ENCODE data around the gene GLRX3. TPM values are rescaled to one million over a fixed set of nuclear protein-coding genes. Genes with fewer than 3 reads are reported as not detected.

The GLRX3 gene
- total RNA-seq, 6 experiments from 2014 or later, result 23.5 to 50.6 (median 33.4) TPM

DNA sequence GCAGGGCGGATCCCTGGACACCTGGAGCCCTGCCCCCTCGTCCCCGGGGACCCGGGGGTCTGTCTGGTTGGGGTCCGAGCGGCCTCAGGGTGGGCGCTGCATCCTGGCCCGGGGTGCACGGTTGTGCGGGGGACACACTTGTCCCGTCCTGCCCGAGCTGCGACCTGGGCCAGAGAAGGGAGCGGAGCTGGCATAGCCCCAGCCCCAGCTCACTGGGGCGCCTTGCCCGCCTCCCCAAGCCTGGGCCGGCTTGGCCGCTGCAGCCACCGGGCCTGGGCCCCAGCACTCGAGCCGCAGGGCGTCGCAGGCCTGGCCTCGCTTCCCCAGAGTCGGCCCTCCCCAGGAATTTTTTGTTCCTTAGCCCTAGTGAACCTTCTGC is 54.5 kb downstream of the GLRX3 start:
- WGBS (ENCODE audit: insufficient coverage, low coverage, low lambda C conversion rate, missing lambda C conversion rate), result 12% methylated on average over 6 of the region's 25 CpGs
- DNase-seq, result no peak
- intact Hi-C loops (cut with DNase I), result no loop called here

DNA sequence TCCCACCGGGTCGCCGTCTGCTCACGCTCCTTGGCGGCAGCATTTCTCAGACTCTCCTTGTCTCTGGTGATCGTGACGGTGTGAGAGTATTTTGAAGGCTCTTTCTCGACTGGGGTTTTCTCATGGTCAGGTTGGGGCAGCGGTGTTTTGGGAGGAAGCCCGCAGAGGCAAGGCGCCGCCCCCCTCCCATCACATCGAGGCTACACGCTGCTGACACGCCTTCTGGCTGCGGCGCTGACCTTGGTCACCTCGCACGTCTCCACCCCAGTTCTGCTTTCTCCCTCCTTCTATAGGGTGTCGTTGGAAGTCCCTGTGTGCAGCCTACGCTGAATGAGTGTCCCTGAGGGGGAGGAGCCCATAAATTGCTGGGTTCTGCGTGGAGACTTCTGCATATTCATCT is 55.2 kb downstream of the GLRX3 start:
- Histone ChIP-seq H3K36me3 (no peaks in the 10 kb centered on the region), H3K27ac (no peak overlapping the region), H3K4me3 (no peak overlapping the region), H3K9me3 (no peaks in the 10 kb centered on the region), H3K27me3 (no peaks in the 10 kb centered on the region), H3K4me1 (peaks cover 0 to 5% (median 0%) of the 10 kb centered on the region in 4 donors)
- ATAC-seq (no peak), DNase-seq (no peak)
- 79% methylated on average over 13 of the region's 22 CpGs for WGBS (ENCODE audit: insufficient coverage, low coverage, low lambda C conversion rate, missing lambda C conversion rate)
- intact Hi-C loops (cut with DNase I), result no loop called here
- TF ChIP-seq POLR2A (IDR thresholded peaks at IDR 0.05), result no peak
- TF ChIP-seq, protein P1, sequence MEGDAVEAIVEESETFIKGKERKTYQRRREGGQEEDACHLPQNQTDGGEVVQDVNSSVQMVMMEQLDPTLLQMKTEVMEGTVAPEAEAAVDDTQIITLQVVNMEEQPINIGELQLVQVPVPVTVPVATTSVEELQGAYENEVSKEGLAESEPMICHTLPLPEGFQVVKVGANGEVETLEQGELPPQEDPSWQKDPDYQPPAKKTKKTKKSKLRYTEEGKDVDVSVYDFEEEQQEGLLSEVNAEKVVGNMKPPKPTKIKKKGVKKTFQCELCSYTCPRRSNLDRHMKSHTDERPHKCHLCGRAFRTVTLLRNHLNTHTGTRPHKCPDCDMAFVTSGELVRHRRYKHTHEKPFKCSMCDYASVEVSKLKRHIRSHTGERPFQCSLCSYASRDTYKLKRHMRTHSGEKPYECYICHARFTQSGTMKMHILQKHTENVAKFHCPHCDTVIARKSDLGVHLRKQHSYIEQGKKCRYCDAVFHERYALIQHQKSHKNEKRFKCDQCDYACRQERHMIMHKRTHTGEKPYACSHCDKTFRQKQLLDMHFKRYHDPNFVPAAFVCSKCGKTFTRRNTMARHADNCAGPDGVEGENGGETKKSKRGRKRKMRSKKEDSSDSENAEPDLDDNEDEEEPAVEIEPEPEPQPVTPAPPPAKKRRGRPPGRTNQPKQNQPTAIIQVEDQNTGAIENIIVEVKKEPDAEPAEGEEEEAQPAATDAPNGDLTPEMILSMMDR (IDR thresholded peaks at IDR 0.05), result no peak

More for the DNA sequence above, 54.5 kb downstream of the GLRX3 start:
- H3K4me3 ChIP-seq, result peak overlapping the region; percentile 60 to 67 (median 65)
- peaks cover 0 to 5% (median 0%) of the 10 kb centered on the region in 4 donors for H3K4me1 ChIP-seq
- peak in 2 of 4 donors; percentile 1 to 4 for ATAC-seq
- TF ChIP-seq, protein P1 (IDR thresholded peaks at IDR 0.05), result no peak
- TF ChIP-seq POLR2A (IDR thresholded peaks at IDR 0.05), result no peak
- no peak overlapping the region for H3K27ac ChIP-seq
- H3K9me3 ChIP-seq, result no peaks in the 10 kb centered on the region
- H3K27me3 ChIP-seq, result no peaks in the 10 kb centered on the region
- H3K36me3 ChIP-seq, result no peaks in the 10 kb centered on the region

DNA sequence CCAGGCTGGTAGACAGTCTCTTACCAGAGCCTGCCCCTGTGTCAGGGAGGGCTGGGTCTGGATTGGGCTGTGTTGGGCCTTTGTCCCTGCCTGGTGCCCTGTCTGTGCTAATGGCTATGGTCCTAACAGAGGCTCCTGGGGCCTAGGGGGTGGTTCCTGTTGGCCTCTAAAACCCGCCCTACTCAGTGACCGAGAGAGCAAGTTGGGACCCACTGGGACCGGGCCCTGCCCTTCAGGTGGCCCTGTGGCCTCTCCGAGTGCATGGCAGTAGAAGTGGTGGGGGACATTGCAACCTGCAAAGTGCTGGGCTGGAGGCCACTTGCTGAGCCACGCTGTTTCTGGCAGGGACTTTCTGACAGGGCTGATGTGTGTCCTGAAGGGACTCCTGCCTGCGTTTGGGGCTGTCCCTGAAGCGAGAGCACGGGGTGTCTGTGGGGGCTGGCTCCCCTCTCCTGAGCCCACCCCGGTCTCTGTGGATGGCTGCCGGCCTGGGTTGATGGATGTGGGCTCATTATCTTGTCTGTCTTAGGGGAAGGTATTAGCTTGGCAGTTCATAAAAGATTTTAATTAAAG is 56.2 kb downstream of the GLRX3 start:
- no peaks in the 10 kb centered on the region for H3K27me3 ChIP-seq
- H3K9me3 ChIP-seq, result no peaks in the 10 kb centered on the region
- peaks cover 0 to 5% (median 0%) of the 10 kb centered on the region in 4 donors for H3K4me1 ChIP-seq
- TF ChIP-seq, protein P1 (IDR thresholded peaks at IDR 0.05), result no peak
- no peak for TF ChIP-seq POLR2A (IDR thresholded peaks at IDR 0.05)
- H3K27ac ChIP-seq, result no peak overlapping the region
- no peak for ATAC-seq
- whole genome bisulfite sequencing (ENCODE audit: insufficient coverage, low coverage, low lambda C conversion rate, missing lambda C conversion rate), result no CpG with 5 or more reads among the region's 10 CpGs
- H3K36me3 ChIP-seq, result no peaks in the 10 kb centered on the region
- intact Hi-C loops (cut with DNase I), result no loop called here
- no peak overlapping the region for H3K4me3 ChIP-seq
- no peak for DNase-seq

DNA sequence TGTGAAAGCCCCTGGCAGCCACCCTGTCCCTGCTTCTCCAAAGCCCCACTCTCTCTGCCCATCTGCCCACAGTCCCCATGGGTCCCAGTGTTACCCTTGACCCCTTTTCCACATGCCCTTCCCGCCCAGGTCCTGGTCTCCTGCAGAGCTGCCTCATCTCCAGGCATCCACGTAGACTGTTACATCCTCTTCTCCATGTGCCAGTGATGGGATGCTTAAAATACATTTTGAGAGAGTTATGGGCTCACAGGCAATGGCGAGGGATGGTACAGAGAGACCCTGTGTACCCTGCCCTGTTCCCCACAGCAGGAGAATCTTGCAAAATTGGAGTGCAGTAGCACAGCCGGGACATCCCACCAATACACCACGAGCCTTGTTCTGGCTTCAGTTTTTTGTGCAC is 56.8 kb downstream of the GLRX3 start:
- TF ChIP-seq, protein P1 (IDR thresholded peaks at IDR 0.05), result no peak
- no peak for TF ChIP-seq POLR2A (IDR thresholded peaks at IDR 0.05)
- no peak overlapping the region for H3K27ac ChIP-seq
- DNase-seq, result no peak
- intact Hi-C loops (cut with DNase I), result no loop called here
- no peaks in the 10 kb centered on the region for H3K9me3 ChIP-seq
- H3K36me3 ChIP-seq, result no peaks in the 10 kb centered on the region
- no peaks in the 10 kb centered on the region for H3K27me3 ChIP-seq
- WGBS (ENCODE audit: insufficient coverage, low coverage, low lambda C conversion rate, missing lambda C conversion rate), result 89% methylated on average over 2 of the region's 5 CpGs
- no peak overlapping the region for H3K4me3 ChIP-seq
- peaks cover 0 to 5% (median 0%) of the 10 kb centered on the region in 4 donors for H3K4me1 ChIP-seq
- ATAC-seq, result no peak

All from right lobe of liver (tissue), 6 donors.